Activated naive CD4-positive, alpha-beta T cell treated with anti-CD3 and anti-CD28 coated beads for 36 hours (primary cell): ENCODE results near the gene PCDH9. TPM values are rescaled to one million over a fixed set of nuclear protein-coding genes. Genes with fewer than 3 reads are reported as not detected.

Source experiments
- CTCF ChIA-PET: fragments of 350-600 bp; sonication (Branson Sonifier 250); formaldehyde crosslinking; loops from one replicate; lab custom pipeline; 2021; ENCODE audit warnings: antibody characterized with exemption; lab: Charles Lee
- DNase-seq: peaks from one replicate; pipeline ENCODE4 v3.0.0-alpha.2; 2020
- H3K27ac Mint-ChIP-seq: one replicate; pipeline ENCODE4 v1.8.0; 2021; ENCODE audit warnings: mild to moderate bottlenecking, mixed read lengths
- H3K27me3 Mint-ChIP-seq: one replicate; pipeline ENCODE4 v1.8.0; 2021; ENCODE audit warnings: low read depth, mixed read lengths
- H3K36me3 Mint-ChIP-seq: one replicate; pipeline ENCODE4 v1.8.0; 2021; ENCODE audit warnings: low read depth, mixed read lengths
- H3K4me1 Mint-ChIP-seq: one replicate; pipeline ENCODE4 v1.8.0; 2021; ENCODE audit warnings: low read depth, mixed read lengths
- H3K4me3 Mint-ChIP-seq: one replicate; pipeline ENCODE4 v1.8.0; 2021; ENCODE audit warnings: mild to moderate bottlenecking, moderate library complexity, mixed read lengths
- H3K9me3 Mint-ChIP-seq: one replicate; pipeline ENCODE4 v1.8.0; 2021; ENCODE audit warnings: mixed read lengths
- intact Hi-C: fragments of 100-400 bp; cut with micrococcal nuclease; formaldehyde crosslinking; loops from one replicate; pipeline ENCODE4 v1.15.1; 2023
- total RNA-seq, 2 experiments: library from RNA; stranded (reverse); gene quantifications; one replicate each; pipeline ENCODE4 v1.2.3, GENCODE V29; 2021

Gene PCDH9
- total RNA-seq, 2 experiments from 2014 or later = 0.10 to 0.15 TPM

GRCh38 chr13:66328476-66328875 lies 901.7 kb downstream of the PCDH9 start:
- DNase-seq = no peak
- CTCF ChIA-PET = no interaction called here
- intact Hi-C loops = no loop called here
- no peaks in the 10 kb centered on the region for H3K27me3 Mint-ChIP-seq
- no peak overlapping the region for H3K27ac Mint-ChIP-seq
- no peaks in the 10 kb centered on the region for H3K4me1 Mint-ChIP-seq
- H3K9me3 Mint-ChIP-seq = no peaks in the 10 kb centered on the region
- no peaks in the 10 kb centered on the region for H3K36me3 Mint-ChIP-seq
- no peak overlapping the region for H3K4me3 Mint-ChIP-seq

GRCh38 chr13:66323745-66324347 lies 906.3 kb downstream of the PCDH9 start:
- DNase-seq = no peak
- H3K9me3 Mint-ChIP-seq = peaks cover 2% of the 10 kb centered on the region
- no peaks in the 10 kb centered on the region for H3K27me3 Mint-ChIP-seq
- no peak overlapping the region for H3K27ac Mint-ChIP-seq
- intact Hi-C loops = no loop called here
- no peaks in the 10 kb centered on the region for H3K4me1 Mint-ChIP-seq
- CTCF ChIA-PET = no interaction called here
- no peak overlapping the region for H3K4me3 Mint-ChIP-seq
- H3K36me3 Mint-ChIP-seq = no peaks in the 10 kb centered on the region

GRCh38 chr13:66322936-66323335 lies 907.2 kb downstream of the PCDH9 start:
- H3K27ac Mint-ChIP-seq = no peak overlapping the region
- DNase-seq = no peak
- H3K36me3 Mint-ChIP-seq = no peaks in the 10 kb centered on the region
- H3K27me3 Mint-ChIP-seq = no peaks in the 10 kb centered on the region
- peaks cover 2% of the 10 kb centered on the region for H3K9me3 Mint-ChIP-seq
- intact Hi-C loops = no loop called here
- CTCF ChIA-PET = no interaction called here
- H3K4me3 Mint-ChIP-seq = no peak overlapping the region
- H3K4me1 Mint-ChIP-seq = no peaks in the 10 kb centered on the region

- Mint-ChIP-seq H3K4me3 (no peak overlapping the region), H3K4me1 (no peaks in the 10 kb centered on the region), H3K36me3 (no peaks in the 10 kb centered on the region), H3K27me3 (no peaks in the 10 kb centered on the region), H3K27ac (no peak overlapping the region), H3K9me3 (peaks cover 2% of the 10 kb centered on the region)
- DNase-seq = no peak
- CTCF ChIA-PET = no interaction called here
- intact Hi-C loops = no loop called here
Measured at GRCh38 chr13:66322193-66322740, 907.9 kb downstream of the PCDH9 start.

GRCh38 chr13:66314911-66315310 lies 915.2 kb downstream of the PCDH9 start:
- intact Hi-C loops = no loop called here
- no peak for DNase-seq
- H3K4me1 Mint-ChIP-seq = no peaks in the 10 kb centered on the region
- no peak overlapping the region for H3K4me3 Mint-ChIP-seq
- no peaks in the 10 kb centered on the region for H3K27me3 Mint-ChIP-seq
- H3K36me3 Mint-ChIP-seq = no peaks in the 10 kb centered on the region
- CTCF ChIA-PET = no interaction called here
- H3K9me3 Mint-ChIP-seq = no peaks in the 10 kb centered on the region
- no peak overlapping the region for H3K27ac Mint-ChIP-seq

GRCh38 chr13:66313413-66313812 lies 916.7 kb downstream of the PCDH9 start:
- H3K4me3 Mint-ChIP-seq = no peak overlapping the region
- intact Hi-C loops = no loop called here
- no peaks in the 10 kb centered on the region for H3K27me3 Mint-ChIP-seq
- CTCF ChIA-PET = no interaction called here
- DNase-seq = no peak
- no peaks in the 10 kb centered on the region for H3K9me3 Mint-ChIP-seq
- H3K27ac Mint-ChIP-seq = no peak overlapping the region
- H3K4me1 Mint-ChIP-seq = no peaks in the 10 kb centered on the region
- H3K36me3 Mint-ChIP-seq = no peaks in the 10 kb centered on the region

- no peaks in the 10 kb centered on the region for H3K4me1 Mint-ChIP-seq
- no peak overlapping the region for H3K27ac Mint-ChIP-seq
- no peak overlapping the region for H3K4me3 Mint-ChIP-seq
- no peaks in the 10 kb centered on the region for H3K27me3 Mint-ChIP-seq
- DNase-seq = no peak
- CTCF ChIA-PET = no interaction called here
- no peaks in the 10 kb centered on the region for H3K36me3 Mint-ChIP-seq
- intact Hi-C loops = no loop called here
- no peaks in the 10 kb centered on the region for H3K9me3 Mint-ChIP-seq
Measured at GRCh38 chr13:66312312-66313087, 917.6 kb downstream of the PCDH9 start.

GRCh38 chr13:66305961-66306617 lies 924.0 kb downstream of the PCDH9 start:
- CTCF ChIA-PET = no interaction called here
- H3K9me3 Mint-ChIP-seq = no peaks in the 10 kb centered on the region
- H3K27ac Mint-ChIP-seq = no peak overlapping the region
- intact Hi-C loops = no loop called here
- no peaks in the 10 kb centered on the region for H3K27me3 Mint-ChIP-seq
- no peak for DNase-seq
- no peak overlapping the region for H3K4me3 Mint-ChIP-seq
- H3K36me3 Mint-ChIP-seq = no peaks in the 10 kb centered on the region
- no peaks in the 10 kb centered on the region for H3K4me1 Mint-ChIP-seq

- H3K36me3 Mint-ChIP-seq = no peaks in the 10 kb centered on the region
- DNase-seq = no peak
- no peak overlapping the region for H3K4me3 Mint-ChIP-seq
- CTCF ChIA-PET = no interaction called here
- H3K4me1 Mint-ChIP-seq = no peaks in the 10 kb centered on the region
- H3K27me3 Mint-ChIP-seq = no peaks in the 10 kb centered on the region
- H3K9me3 Mint-ChIP-seq = no peaks in the 10 kb centered on the region
- intact Hi-C loops = no loop called here
- H3K27ac Mint-ChIP-seq = no peak overlapping the region
Measured at GRCh38 chr13:66301482-66301881, 928.7 kb downstream of the PCDH9 start.

- intact Hi-C loops = no loop called here
- no peaks in the 10 kb centered on the region for H3K36me3 Mint-ChIP-seq
- no peaks in the 10 kb centered on the region for H3K27me3 Mint-ChIP-seq
- H3K4me1 Mint-ChIP-seq = no peaks in the 10 kb centered on the region
- no peak for DNase-seq
- CTCF ChIA-PET = no interaction called here
- no peaks in the 10 kb centered on the region for H3K9me3 Mint-ChIP-seq
- H3K4me3 Mint-ChIP-seq = no peak overlapping the region
- no peak overlapping the region for H3K27ac Mint-ChIP-seq
Measured at GRCh38 chr13:66301006-66301405, 929.1 kb downstream of the PCDH9 start.

GRCh38 chr13:66296875-66297274 lies 933.3 kb downstream of the PCDH9 start:
- no peak for DNase-seq
- Mint-ChIP-seq H3K27me3 (no peaks in the 10 kb centered on the region), H3K9me3 (no peaks in the 10 kb centered on the region), H3K27ac (no peak overlapping the region), H3K4me3 (no peak overlapping the region), H3K36me3 (no peaks in the 10 kb centered on the region), H3K4me1 (no peaks in the 10 kb centered on the region)
- intact Hi-C loops = no loop called here
- CTCF ChIA-PET = no interaction called here

GRCh38 chr13:66296328-66296727 lies 933.8 kb downstream of the PCDH9 start:
- intact Hi-C loops = no loop called here
- Mint-ChIP-seq H3K27me3 (no peaks in the 10 kb centered on the region), H3K4me1 (no peaks in the 10 kb centered on the region), H3K27ac (no peak overlapping the region), H3K36me3 (no peaks in the 10 kb centered on the region), H3K9me3 (no peaks in the 10 kb centered on the region), H3K4me3 (no peak overlapping the region)
- CTCF ChIA-PET = no interaction called here
- DNase-seq = no peak
